ENCODE data around the gene KRT85. TPM values are rescaled to one million over a fixed set of nuclear protein-coding genes. Genes with fewer than 3 reads are reported as not detected.

KRT85 gene
- total RNA-seq, 1 experiment from 2014 or later: not detected

- no TSS peak for BruUV-seq (replicated peaks)
- POLR2A ChIA-PET (ENCODE audit: low non-redundant PET): no interaction called here
- TF ChIP-seq EZH2 (IDR thresholded peaks at IDR 0.05; ENCODE audit: borderline replicate concordance, low read depth, low read length, poor library complexity, severe bottlenecking) (no peak), CTCF (conservative IDR thresholded peaks at IDR 0.05; ENCODE audit: low read depth, low read length) (no peak)
These were observed 2.3 kb downstream of the KRT85 start for GRCh38 chr12:52364901-52365489.

GRCh38 chr12:52364061-52364460, 3.2 kb downstream of the KRT85 start:
- H3K4me3 ChIP-seq (ENCODE audit: low read depth, low read length, poor library complexity, severe bottlenecking): no peak overlapping the region
- H3K9me3 ChIP-seq (ENCODE audit: low read depth, low read length, poor library complexity, severe bottlenecking): no peaks in the 10 kb centered on the region
- H3K4me1 ChIP-seq (ENCODE audit: insufficient read depth, low read length, poor library complexity, severe bottlenecking): peaks cover 2% of the 10 kb centered on the region
- TF ChIP-seq CTCF (conservative IDR thresholded peaks at IDR 0.05; ENCODE audit: low read depth, low read length) (no peak), EZH2 (IDR thresholded peaks at IDR 0.05; ENCODE audit: borderline replicate concordance, low read depth, low read length, poor library complexity, severe bottlenecking) (no peak)
- ChIA-PET CTCF (no interaction called here), POLR2A (ENCODE audit: low non-redundant PET) (no interaction called here)
- no TSS peak for BruUV-seq (replicated peaks)
- no peaks in the 10 kb centered on the region for H3K36me3 ChIP-seq (ENCODE audit: insufficient read depth, low read length, poor library complexity, severe bottlenecking)
- H3K27me3 ChIP-seq (replicated peaks; ENCODE audit: insufficient read depth, low read depth, low read length, poor library complexity): no peaks in the 10 kb centered on the region
- no peak overlapping the region for H3K27ac ChIP-seq (ENCODE audit: low read depth, low read length, poor library complexity, severe bottlenecking)
- no peak for DNase-seq (ENCODE audit: low spot score)
- intact Hi-C loops (cut with micrococcal nuclease; ENCODE audit: unreplicated experiment): no loop called here

More at GRCh38 chr12:52364901-52365489, 2.3 kb downstream of the KRT85 start:
- intact Hi-C loops (cut with micrococcal nuclease; ENCODE audit: unreplicated experiment): no loop called here
- H3K27ac ChIP-seq (ENCODE audit: low read depth, low read length, poor library complexity, severe bottlenecking): no peak overlapping the region
- no peak for DNase-seq (ENCODE audit: low spot score)
- H3K9me3 ChIP-seq (ENCODE audit: low read depth, low read length, poor library complexity, severe bottlenecking): no peaks in the 10 kb centered on the region
- no peak overlapping the region for H3K4me3 ChIP-seq (ENCODE audit: low read depth, low read length, poor library complexity, severe bottlenecking)
- no peaks in the 10 kb centered on the region for H3K27me3 ChIP-seq (replicated peaks; ENCODE audit: insufficient read depth, low read depth, low read length, poor library complexity)
- CTCF ChIA-PET: interaction anchor here (1.1 kb wide), 1 partner anchor 515 kb away, joined by 3 read pairs; no protein-coding TSS in a partner anchor
- H3K36me3 ChIP-seq (ENCODE audit: insufficient read depth, low read length, poor library complexity, severe bottlenecking): no peaks in the 10 kb centered on the region
- H3K4me1 ChIP-seq (ENCODE audit: insufficient read depth, low read length, poor library complexity, severe bottlenecking): no peaks in the 10 kb centered on the region

- POLR2A ChIA-PET (ENCODE audit: low non-redundant PET): no interaction called here
- CTCF ChIA-PET: no interaction called here
- no peak for DNase-seq (ENCODE audit: low spot score)
These were observed 4.1 kb downstream of the KRT85 start for GRCh38 chr12:52363111-52363679.

More at GRCh38 chr12:52363111-52363679, 4.1 kb downstream of the KRT85 start:
- H3K4me3 ChIP-seq (ENCODE audit: low read depth, low read length, poor library complexity, severe bottlenecking): no peak overlapping the region
- H3K4me1 ChIP-seq (ENCODE audit: insufficient read depth, low read length, poor library complexity, severe bottlenecking): peaks cover 11% of the 10 kb centered on the region
- H3K27ac ChIP-seq (ENCODE audit: low read depth, low read length, poor library complexity, severe bottlenecking): no peak overlapping the region
- BruUV-seq (replicated peaks): no TSS peak
- no peaks in the 10 kb centered on the region for H3K36me3 ChIP-seq (ENCODE audit: insufficient read depth, low read length, poor library complexity, severe bottlenecking)
- no peaks in the 10 kb centered on the region for H3K27me3 ChIP-seq (replicated peaks; ENCODE audit: insufficient read depth, low read depth, low read length, poor library complexity)
- H3K9me3 ChIP-seq (ENCODE audit: low read depth, low read length, poor library complexity, severe bottlenecking): no peaks in the 10 kb centered on the region
- TF ChIP-seq EZH2 (IDR thresholded peaks at IDR 0.05; ENCODE audit: borderline replicate concordance, low read depth, low read length, poor library complexity, severe bottlenecking) (no peak), CTCF (conservative IDR thresholded peaks at IDR 0.05; ENCODE audit: low read depth, low read length) (no peak)
- intact Hi-C loops (cut with micrococcal nuclease; ENCODE audit: unreplicated experiment): no loop called here

All from A673 (cell line).